ENCODE data around the gene SLC22A15.
"Not testable (repeated sequence)": the region's sequence is repeated elsewhere in the genome, so short reads cannot be mapped to it uniquely, and the experiment has no call there.

Gene SLC22A15

DNA sequence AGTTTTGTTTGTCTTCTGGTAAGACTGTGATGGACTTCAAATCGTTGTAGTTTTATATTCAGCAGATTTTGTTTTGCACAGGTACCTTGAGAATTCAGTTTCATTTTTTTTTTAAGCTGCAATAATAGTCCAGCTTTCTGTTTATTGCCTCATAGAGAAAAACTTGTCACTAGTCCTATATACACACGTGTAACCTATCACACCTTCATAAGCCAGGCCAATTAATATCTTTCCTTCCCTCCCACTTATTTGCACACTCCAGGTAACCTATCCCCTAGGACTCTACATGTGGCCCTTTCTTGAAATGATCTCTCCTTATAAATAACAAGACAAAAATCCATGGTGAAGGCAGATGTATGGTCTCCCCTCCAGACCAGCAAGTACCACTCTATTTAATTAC, 62.4 kb downstream of the SLC22A15 start:
- Histone ChIP-seq H3K36me3 (peaks cover 0 to 6% (median 0%) of the 10 kb centered on the region in 11 experiments; a peak in 1 of 22 replicates), H3K27ac (no peak overlapping the region), H3K4me1 (no peaks in the 10 kb centered on the region), H3K9me3 (replicated peaks in 1 of 11) (no peaks in the 10 kb centered on the region), H3K4me2 (no peak overlapping the region), H4K20me1 (no peaks in the 10 kb centered on the region), H3K9ac (no peak overlapping the region), H3K27me3 (no peaks in the 10 kb centered on the region), H3K4me3 (no peak overlapping the region)
- TF ChIP-seq Cebpa-rat (IDR thresholded peaks at IDR 0.05) = no peak

DNA sequence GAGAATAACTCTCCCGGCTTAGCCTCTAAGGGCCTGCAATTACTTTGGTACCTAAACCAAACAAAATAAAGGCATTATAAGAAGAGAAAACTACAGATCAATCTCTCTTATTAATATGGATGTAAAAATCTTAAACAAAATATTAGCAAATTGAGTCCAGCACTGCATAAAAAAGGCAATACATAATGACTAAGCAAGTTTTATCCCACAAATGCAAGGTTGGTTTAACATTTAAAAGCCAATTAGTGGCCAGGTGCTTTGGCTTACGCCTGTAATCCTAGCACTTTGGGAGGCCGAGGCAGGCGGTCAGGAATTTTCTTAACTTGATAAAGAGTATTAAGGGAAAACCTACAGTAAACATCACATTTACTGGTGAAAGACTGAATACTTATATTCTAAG, 67.8 kb downstream of the SLC22A15 start:
- Histone ChIP-seq H3K27ac (no peak overlapping the region), H3K9me3 (replicated peaks in 1 of 11) (0 out of 22 replicates have a peak, but pooled peaks cover 0 to 8% (median 0%) of the 10 kb centered on the region in 11 experiments), H4K20me1 (no peaks in the 10 kb centered on the region), H3K36me3 (peaks cover 0 to 6% (median 0%) of the 10 kb centered on the region in 11 experiments; a peak in 2 of 22 replicates), H3K4me3 (no peak overlapping the region), H3K9ac (no peak overlapping the region), H3K27me3 (no peaks in the 10 kb centered on the region), H3K4me2 (no peak overlapping the region), H3K4me1 (no peaks in the 10 kb centered on the region)
- TF ChIP-seq Cebpa-rat (IDR thresholded peaks at IDR 0.05) = no peak

DNA sequence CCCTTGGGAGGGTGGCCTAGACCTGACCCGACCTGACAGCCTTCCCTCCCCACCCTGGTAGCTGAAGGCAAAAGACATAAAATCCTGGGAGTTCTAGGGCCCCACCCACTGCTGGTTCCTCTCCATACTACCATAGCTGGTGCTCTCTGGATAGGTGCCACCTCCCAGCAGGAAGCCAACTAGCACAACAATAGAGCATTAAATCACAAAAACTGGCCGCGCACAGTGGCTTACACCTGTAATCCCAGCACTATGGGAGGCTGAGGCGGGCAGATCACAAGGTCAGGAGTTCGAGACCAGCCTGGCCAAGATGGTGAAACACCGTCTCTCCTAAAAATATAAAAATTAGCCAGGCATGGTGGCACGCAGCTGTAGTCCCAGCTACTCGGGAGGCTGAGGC, 70.6 kb downstream of the SLC22A15 start:
- H3K4me3 ChIP-seq, H4K20me1 ChIP-seq, H3K9ac ChIP-seq, H3K27me3 ChIP-seq, H3K4me2 ChIP-seq, H3K4me1 ChIP-seq, H3K27ac ChIP-seq, H3K36me3 ChIP-seq: not testable (repeated sequence)
- H3K9me3 ChIP-seq (replicated peaks in 1 of 11) = peaks cover 0 to 14% (median 5%) of the 10 kb centered on the region in 11 experiments; a peak in 13 of 22 replicates

DNA sequence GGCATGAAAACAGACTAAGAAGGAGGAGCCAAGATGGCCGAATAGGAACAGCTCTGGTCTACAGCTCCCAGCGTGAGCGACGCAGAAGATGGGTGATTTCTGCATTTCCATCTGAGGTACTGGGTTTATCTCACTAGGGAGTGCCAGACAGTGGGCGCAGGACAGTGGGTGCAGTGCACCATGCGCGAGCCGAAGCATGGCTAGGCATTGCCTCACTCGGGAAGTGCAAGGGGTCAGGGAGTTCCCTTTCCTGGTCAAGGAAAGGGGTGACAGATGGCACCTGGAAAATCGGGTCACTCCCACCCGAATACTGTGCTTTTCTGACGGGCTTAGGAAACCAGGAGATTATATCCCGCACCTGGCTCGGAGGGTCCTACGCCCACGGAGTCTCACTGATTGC, 75.6 kb downstream of the SLC22A15 start:
- not testable (repeated sequence) for H3K27me3 ChIP-seq, H3K4me3 ChIP-seq, H4K20me1 ChIP-seq, H3K4me1 ChIP-seq, H3K4me2 ChIP-seq, H3K36me3 ChIP-seq, H3K9ac ChIP-seq, H3K27ac ChIP-seq
- H3K9me3 ChIP-seq (replicated peaks in 1 of 11) = peaks cover 0 to 16% (median 11%) of the 10 kb centered on the region in 11 experiments; a peak in 13 of 22 replicates

DNA sequence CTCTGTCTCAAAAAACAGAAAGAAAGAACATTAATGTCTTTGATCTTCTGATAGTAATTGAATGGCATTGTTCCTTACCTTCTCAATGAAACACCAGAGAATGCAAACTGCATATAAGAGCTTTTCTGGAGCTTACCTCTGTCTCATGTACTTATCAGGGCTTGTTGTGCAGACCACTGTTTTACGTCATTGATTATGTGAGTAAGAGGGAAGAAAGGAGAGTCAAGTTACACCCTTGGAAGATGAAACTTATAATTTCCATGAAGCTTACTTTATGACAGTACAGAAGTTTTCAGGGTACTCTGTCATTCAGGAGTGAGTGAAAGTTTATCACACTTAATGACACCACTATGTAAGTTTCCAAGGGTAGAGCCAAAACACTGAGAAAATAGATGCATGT, 85.9 kb downstream of the SLC22A15 start:
- H3K9ac ChIP-seq = no peak overlapping the region
- TF ChIP-seq Cebpa-rat (IDR thresholded peaks at IDR 0.05) = no peak
- no peaks in the 10 kb centered on the region for H3K27me3 ChIP-seq
- H4K20me1 ChIP-seq = no peaks in the 10 kb centered on the region
- H3K9me3 ChIP-seq (replicated peaks in 1 of 11) = peaks cover 13 to 18% (median 14%) of the 10 kb centered on the region in 11 experiments; a peak in 18 of 22 replicates
- H3K4me3 ChIP-seq = no peak overlapping the region
- H3K27ac ChIP-seq = no peak overlapping the region
- no peaks in the 10 kb centered on the region for H3K4me1 ChIP-seq
- peaks cover 0 to 10% (median 0%) of the 10 kb centered on the region in 11 experiments; a peak in 2 of 22 replicates for H3K36me3 ChIP-seq
- H3K4me2 ChIP-seq = no peak overlapping the region

DNA sequence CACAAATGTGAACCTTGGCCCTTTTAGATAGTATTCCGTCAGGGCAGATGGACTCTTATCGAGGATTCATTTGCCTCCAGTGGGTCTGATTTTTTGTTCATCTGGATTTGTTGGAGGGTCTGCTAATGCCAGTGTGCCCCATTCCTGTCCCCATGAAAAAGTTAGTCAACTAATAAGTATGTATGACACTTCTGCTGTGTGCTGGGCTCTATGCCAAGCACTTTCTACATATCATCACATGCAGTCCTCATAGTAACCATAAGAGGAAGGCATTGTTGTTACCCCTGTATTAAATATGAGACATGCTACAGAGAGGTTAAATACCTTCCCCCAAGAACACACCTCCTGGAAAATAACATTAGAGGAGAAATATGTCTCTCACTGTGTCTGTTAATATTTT, 88.3 kb downstream of the SLC22A15 start:
- Histone ChIP-seq H3K36me3 (peaks cover 0 to 17% (median 0%) of the 10 kb centered on the region in 11 experiments; a peak in 2 of 22 replicates), H4K20me1 (no peaks in the 10 kb centered on the region), H3K9me3 (replicated peaks in 1 of 11) (0 out of 22 replicates have a peak, but pooled peaks cover 0 to under 1% (median 0%) of the 10 kb centered on the region in 11 experiments), H3K4me3 (no peak overlapping the region), H3K4me1 (no peaks in the 10 kb centered on the region), H3K9ac (no peak overlapping the region), H3K27me3 (no peaks in the 10 kb centered on the region), H3K27ac (no peak overlapping the region), H3K4me2 (no peak overlapping the region)
- no peak for TF ChIP-seq Cebpa-rat (IDR thresholded peaks at IDR 0.05)

DNA sequence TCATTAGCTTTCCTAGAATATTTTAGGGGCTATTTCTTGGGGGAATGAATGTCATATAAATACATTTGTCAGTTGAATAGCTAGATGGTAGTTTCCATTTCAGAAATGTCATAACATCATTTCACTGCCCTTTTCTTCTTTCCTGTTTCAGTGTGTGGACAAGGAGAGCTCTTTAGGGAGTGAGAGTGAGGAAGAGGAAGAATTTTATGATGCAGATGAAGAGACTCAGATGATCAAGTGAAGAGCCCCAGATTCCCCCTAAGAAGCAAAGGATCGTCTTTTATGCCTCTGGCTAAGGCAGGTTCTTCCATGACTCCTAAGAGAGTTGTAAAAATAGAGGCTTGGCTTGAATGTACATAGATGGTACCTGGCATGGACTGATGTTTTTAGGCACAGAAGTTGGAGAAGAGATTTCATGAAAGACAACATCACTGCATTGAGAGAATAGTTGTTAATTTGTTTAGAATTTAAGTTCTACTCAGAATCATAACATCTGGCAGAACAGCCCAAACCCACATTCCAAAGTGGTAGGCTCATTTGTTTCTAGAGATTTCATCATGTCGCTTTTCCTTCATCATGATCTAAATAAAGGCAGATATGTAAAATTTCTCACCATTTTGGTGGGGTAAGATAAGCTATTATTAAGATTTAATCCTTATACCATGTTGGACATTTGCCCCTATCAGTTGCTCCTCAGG, 90.7 kb downstream of the SLC22A15 start:
- no peak overlapping the region for H3K4me2 ChIP-seq
- no peaks in the 10 kb centered on the region for H4K20me1 ChIP-seq
- H3K9me3 ChIP-seq (replicated peaks in 1 of 11) = no peaks in the 10 kb centered on the region
- H3K27ac ChIP-seq = no peak overlapping the region
- H3K9ac ChIP-seq = no peak overlapping the region
- no peak overlapping the region for H3K4me3 ChIP-seq
- H3K36me3 ChIP-seq = peaks cover 0 to 17% (median 0%) of the 10 kb centered on the region in 11 experiments; a peak in 2 of 22 replicates
- no peak for TF ChIP-seq Cebpa-rat (IDR thresholded peaks at IDR 0.05)
- H3K27me3 ChIP-seq = no peaks in the 10 kb centered on the region
- H3K4me1 ChIP-seq = no peaks in the 10 kb centered on the region

DNA sequence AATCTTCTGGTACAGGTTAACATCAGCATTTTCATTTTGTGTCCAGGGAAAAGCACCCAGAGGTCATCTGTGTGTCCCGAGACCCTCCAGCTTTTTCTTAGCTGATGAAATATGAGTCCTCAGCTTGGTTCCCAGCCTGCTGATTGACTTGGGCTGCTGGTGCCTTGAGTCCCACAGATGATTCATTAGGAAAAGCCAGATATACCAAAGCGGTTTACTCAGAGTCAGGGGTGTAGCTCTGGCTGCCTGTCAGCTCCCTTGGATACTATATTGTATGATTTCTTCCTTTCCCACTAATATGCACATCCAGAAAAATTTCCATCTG, 91.2 kb downstream of the SLC22A15 start:
- Histone ChIP-seq H3K27ac (no peak overlapping the region), H3K9me3 (replicated peaks in 1 of 11) (no peaks in the 10 kb centered on the region), H3K4me2 (no peak overlapping the region), H3K27me3 (no peaks in the 10 kb centered on the region), H3K9ac (no peak overlapping the region), H3K4me1 (no peaks in the 10 kb centered on the region), H3K36me3 (peaks cover 0 to 17% (median 0%) of the 10 kb centered on the region in 11 experiments; a peak in 2 of 22 replicates), H3K4me3 (no peak overlapping the region), H4K20me1 (no peaks in the 10 kb centered on the region)
- TF ChIP-seq Cebpa-rat (IDR thresholded peaks at IDR 0.05) = no peak

DNA sequence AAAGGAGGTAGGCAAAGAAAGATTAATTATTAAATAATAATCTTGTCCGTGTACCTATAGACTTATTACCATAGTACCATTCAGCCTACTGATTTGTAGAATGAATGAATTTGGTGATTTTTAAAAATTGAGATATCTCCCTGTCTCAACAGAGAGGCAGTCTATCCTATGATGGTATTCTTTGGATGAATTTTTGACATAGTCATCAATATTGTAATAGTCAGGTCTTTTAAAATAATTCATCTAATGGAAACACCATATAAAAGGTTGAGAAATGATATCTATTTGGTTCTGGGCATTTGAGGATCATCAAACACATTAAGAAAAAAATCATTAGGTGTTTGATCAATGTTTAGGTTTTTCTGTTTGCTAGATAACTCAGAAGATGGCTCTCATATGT, 99.3 kb downstream of the SLC22A15 start:
- Histone ChIP-seq H4K20me1 (no peaks in the 10 kb centered on the region), H3K9me3 (replicated peaks in 1 of 11) (no peaks in the 10 kb centered on the region), H3K4me3 (no peak overlapping the region), H3K36me3 (no peaks in the 10 kb centered on the region), H3K4me1 (peaks cover 0 to 4% (median 0%) of the 10 kb centered on the region in 10 experiments; a peak in 1 of 20 replicates), H3K9ac (no peak overlapping the region), H3K27ac (no peak overlapping the region), H3K4me2 (no peak overlapping the region), H3K27me3 (no peaks in the 10 kb centered on the region)
- TF ChIP-seq Cebpa-rat (IDR thresholded peaks at IDR 0.05) = no peak

DNA sequence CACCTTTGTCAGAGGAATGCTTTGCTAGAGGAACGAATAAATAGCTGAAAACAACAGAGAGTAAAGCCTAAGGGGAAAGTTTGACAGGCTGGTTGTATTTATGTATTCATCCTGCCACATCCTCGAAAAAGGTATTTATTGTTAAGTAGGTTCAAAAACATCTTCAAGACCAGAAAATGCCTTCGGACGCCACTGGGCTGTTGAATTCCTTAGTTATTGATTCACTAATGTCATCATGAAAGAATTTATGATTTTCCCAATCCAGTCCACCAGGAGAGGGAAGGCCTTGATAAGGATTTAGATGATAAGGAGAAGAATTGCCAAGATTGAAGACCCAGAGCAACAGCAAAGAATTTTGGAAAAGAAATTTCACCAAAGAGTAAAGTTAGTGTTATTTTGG, 99.7 kb downstream of the SLC22A15 start:
- no peak overlapping the region for H3K9ac ChIP-seq
- H3K36me3 ChIP-seq = no peaks in the 10 kb centered on the region
- H3K27ac ChIP-seq = no peak overlapping the region
- no peak for TF ChIP-seq Cebpa-rat (IDR thresholded peaks at IDR 0.05)
- H4K20me1 ChIP-seq = no peaks in the 10 kb centered on the region
- H3K27me3 ChIP-seq = no peaks in the 10 kb centered on the region
- peaks cover 0 to 4% (median 0%) of the 10 kb centered on the region in 10 experiments; a peak in 1 of 20 replicates for H3K4me1 ChIP-seq
- no peaks in the 10 kb centered on the region for H3K9me3 ChIP-seq (replicated peaks in 1 of 11)
- no peak overlapping the region for H3K4me3 ChIP-seq
- no peak overlapping the region for H3K4me2 ChIP-seq

Data from BLaER1 treated with 17β-estradiol and CSF1 and Interleukin-3, amounts not matched to agents 10 nM and 100 nM (cell line).